Astrocyte of the cerebellum (primary cell): ENCODE data around the gene HLA-DQB1.
"Not testable (repeated sequence)": the region's sequence is repeated elsewhere in the genome, so short reads cannot be mapped to it uniquely, and the experiment has no call there.

ENCODE experiments used
- DNase-seq: peaks from one replicate; pipeline ENCODE4 v3.0.0-alpha.2; 2011; ENCODE audit warnings: low read depth
- H3K4me3 ChIP-seq: 2 replicates; pipeline ENCODE4 v1.5.1; 2011; ENCODE audit warnings: mild to moderate bottlenecking, low read depth, low read length, moderate library complexity
- CTCF ChIP-seq: IDR thresholded peaks from 2 replicates; pipeline ENCODE4 v1.5.1; 2012; ENCODE audit warnings: low read length, low read depth, moderate library complexity, mild to moderate bottlenecking; ENCODE audit errors: missing control alignments
- in situ Hi-C: cut with HindIII; loops from 2 replicates; pipeline ENCODE4 v1.10.0; 2017; ENCODE audit warnings: low sequenced_read_pairs

Gene HLA-DQB1

GRCh38 chr6:32692019-32692418 is 25.6 kb upstream of the HLA-DQB1 start:
- no peak for DNase-seq
- H3K4me3 ChIP-seq = no peak overlapping the region
- TF ChIP-seq CTCF = no peak
- in situ Hi-C loops = no loop called here

- in situ Hi-C loops = no loop called here
- no peak overlapping the region for H3K4me3 ChIP-seq
- no peak for TF ChIP-seq CTCF
- no peak for DNase-seq
These were observed 23.4 kb upstream of the HLA-DQB1 start for GRCh38 chr6:32689531-32690501.

GRCh38 chr6:32685603-32686002 is 19.1 kb upstream of the HLA-DQB1 start:
- TF ChIP-seq CTCF = no peak
- DNase-seq = no peak
- in situ Hi-C loops = no loop called here
- H3K4me3 ChIP-seq = no peak overlapping the region

GRCh38 chr6:32684246-32684645 is 17.8 kb upstream of the HLA-DQB1 start:
- in situ Hi-C loops = no loop called here

GRCh38 chr6:32680055-32680454 is 13.6 kb upstream of the HLA-DQB1 start:
- DNase-seq = no peak
- H3K4me3 ChIP-seq = no peak overlapping the region
- in situ Hi-C loops = no loop called here
- TF ChIP-seq CTCF = no peak

More at GRCh38 chr6:32684246-32684645, 17.8 kb upstream of the HLA-DQB1 start:
- TF ChIP-seq CTCF = no peak
- no peak overlapping the region for H3K4me3 ChIP-seq
- DNase-seq = no peak

GRCh38 chr6:32679492-32679891 is 13.0 kb upstream of the HLA-DQB1 start:
- in situ Hi-C loops = no loop called here
- no peak for TF ChIP-seq CTCF
- DNase-seq = no peak
- H3K4me3 ChIP-seq = no peak overlapping the region

GRCh38 chr6:32674123-32674522 is 7.7 kb upstream of the HLA-DQB1 start:
- H3K4me3 ChIP-seq, DNase-seq, in situ Hi-C loops: not testable (repeated sequence)

- H3K4me3 ChIP-seq, in situ Hi-C loops, DNase-seq: not testable (repeated sequence)
These were observed 5.5 kb upstream of the HLA-DQB1 start for GRCh38 chr6:32671908-32672307.
